HEK293 (cell line): Measurements from ENCODE around the gene NOVA1.

Source experiments
- CTCF ChIA-PET: fragments of 350-600 bp; formaldehyde crosslinking; extraction: SDS; loops from one replicate; lab custom pipeline; 2021; ENCODE audit warnings: antibody characterized with exemption; lab: Yijun Ruan, JAX
- POLR2A ChIA-PET: fragments of 300-600 bp; formaldehyde crosslinking; extraction: SDS; loops from one replicate; lab custom pipeline; 2020; ENCODE audit warnings: antibody characterized with exemption, inconsistent platforms; lab: Yijun Ruan, JAX
- H3K27ac ChIP-seq: fragments of 200-500 bp; sonication (Bioruptor generic); 2 replicates; pipeline ENCODE4 v1.5.1; 2014; ENCODE audit warnings: low read depth, low read length, control low read depth, inconsistent platforms; ENCODE audit errors: extremely low read depth
- H3K36me3 ChIP-seq, 2 experiments: fragments of 200-500 bp in 1 of 2; sonication (Bioruptor generic) in 1 of 2; 1 replicate in 1 of 2; 2 replicates in 1 of 2; pipeline ENCODE4 v1.5.1; 2014 to 2017; ENCODE audit warnings: inconsistent platforms in 2 of 2, low read length in 2 of 2; ENCODE audit not compliant: control insufficient read depth in 2 of 2, insufficient read depth in 1 of 2
- H3K4me1 ChIP-seq: fragments of 200-500 bp; sonication (Bioruptor generic); 2 replicates; pipeline ENCODE4 v1.5.1; 2014; ENCODE audit warnings: mild to moderate bottlenecking, low read length, inconsistent platforms; ENCODE audit not compliant: control insufficient read depth, insufficient read depth
- H3K4me3 ChIP-seq: 2 replicates; pipeline ENCODE4 v1.5.1; 2011; ENCODE audit warnings: low read depth, mild to moderate bottlenecking, control low read depth, low read length, moderate library complexity
- H3K9me3 ChIP-seq: fragments of 200-500 bp; sonication (Bioruptor generic); 2 replicates; pipeline ENCODE4 v1.5.1; 2014; ENCODE audit warnings: low read depth, low read length, inconsistent platforms; ENCODE audit not compliant: control insufficient read depth, insufficient read depth
- CTCF ChIP-seq: fragments of 450-650 bp; formaldehyde crosslinking; IDR thresholded peaks from 2 replicates; pipeline ENCODE4 v1.5.1; 2016; ENCODE audit warnings: missing biosample characterization, missing genetic modification characterization
- GLI2 ChIP-seq: fragments of 450-650 bp; formaldehyde crosslinking; IDR thresholded peaks from 2 replicates; pipeline ENCODE4; 2017; ENCODE audit warnings: missing biosample characterization, missing genetic modification characterization, low read depth, borderline replicate concordance
- HOXA7 ChIP-seq: sonication (generic); formaldehyde crosslinking; IDR thresholded peaks from 2 replicates; pipeline ENCODE4 v1.8.1; 2022; ENCODE audit warnings: missing genetic modification reagents, borderline replicate concordance
- MYNN ChIP-seq: fragments of 450-650 bp; formaldehyde crosslinking; IDR thresholded peaks from 2 replicates; pipeline ENCODE4 v1.5.1; 2016; ENCODE audit warnings: missing biosample characterization, missing genetic modification characterization, borderline replicate concordance
- PRDM6 ChIP-seq: fragments of 450-650 bp; formaldehyde crosslinking; IDR thresholded peaks from 2 replicates; pipeline ENCODE4 v1.5.1; 2017; ENCODE audit warnings: missing biosample characterization, missing genetic modification characterization
- SCRT1 ChIP-seq: fragments of 450-650 bp; formaldehyde crosslinking; IDR thresholded peaks from 2 replicates; pipeline ENCODE4 v1.5.1; 2016; ENCODE audit warnings: missing biosample characterization, missing genetic modification characterization, borderline replicate concordance
- ZBTB11 ChIP-seq: fragments of 450-650 bp; formaldehyde crosslinking; conservative IDR thresholded peaks from 2 replicates; pipeline ENCODE4 v1.5.1; 2016; ENCODE audit warnings: low read depth, missing biosample characterization, missing genetic modification characterization
- ZBTB20 ChIP-seq: fragments of 450-650 bp; formaldehyde crosslinking; IDR thresholded peaks from 2 replicates; pipeline ENCODE4 v1.5.1; 2016; ENCODE audit warnings: missing biosample characterization, missing genetic modification characterization
- ZBTB8A ChIP-seq: fragments of 450-650 bp; formaldehyde crosslinking; IDR thresholded peaks from 2 replicates; pipeline ENCODE4 v1.5.1; 2016; ENCODE audit warnings: missing biosample characterization, missing genetic modification characterization
- ZFP69B ChIP-seq: fragments of 450-650 bp; formaldehyde crosslinking; IDR thresholded peaks from 2 replicates; pipeline ENCODE4 v1.5.1; 2016; ENCODE audit warnings: missing biosample characterization, missing genetic modification characterization
- ZNF132 ChIP-seq: fragments of 450-650 bp; formaldehyde crosslinking; IDR thresholded peaks from 2 replicates; pipeline ENCODE4 v1.5.1; 2017; ENCODE audit warnings: missing biosample characterization, missing genetic modification characterization, borderline replicate concordance
- ZNF133 ChIP-seq: fragments of 450-650 bp; formaldehyde crosslinking; IDR thresholded peaks from 2 replicates; pipeline ENCODE4 v1.5.1; 2016; ENCODE audit warnings: missing biosample characterization, missing genetic modification characterization
- ZNF146 ChIP-seq: fragments of 450-650 bp; formaldehyde crosslinking; IDR thresholded peaks from 2 replicates; pipeline ENCODE4 v1.5.1; 2016; ENCODE audit warnings: missing biosample characterization, missing genetic modification characterization
- ZNF16 ChIP-seq: fragments of 450-650 bp; formaldehyde crosslinking; IDR thresholded peaks from 2 replicates; pipeline ENCODE4 v1.5.1; 2016; ENCODE audit warnings: low read depth, missing biosample characterization, missing genetic modification characterization
- ZNF2 ChIP-seq: fragments of 450-650 bp; formaldehyde crosslinking; IDR thresholded peaks from 2 replicates; pipeline ENCODE4 v1.5.1; 2016; ENCODE audit warnings: missing biosample characterization, missing genetic modification characterization
- ZNF37A ChIP-seq: fragments of 450-650 bp; IDR thresholded peaks from 2 replicates; pipeline ENCODE4 v1.5.1; 2018; ENCODE audit warnings: missing biosample characterization, missing genetic modification characterization
- ZNF394 ChIP-seq: fragments of 450-650 bp; formaldehyde crosslinking; IDR thresholded peaks from 2 replicates; pipeline ENCODE4 v1.5.1; 2016; ENCODE audit warnings: missing biosample characterization, missing genetic modification characterization, mild to moderate bottlenecking, moderate library complexity, borderline replicate concordance
- ZNF501 ChIP-seq: fragments of 450-650 bp; formaldehyde crosslinking; IDR thresholded peaks from 2 replicates; pipeline ENCODE4 v1.5.1; 2016; ENCODE audit warnings: missing biosample characterization, missing genetic modification characterization
- ZNF548 ChIP-seq: fragments of 450-650 bp; formaldehyde crosslinking; IDR thresholded peaks from 2 replicates; pipeline ENCODE4 v1.5.1; 2016; ENCODE audit warnings: missing biosample characterization, missing genetic modification characterization
- ZNF555 ChIP-seq: fragments of 450-650 bp; formaldehyde crosslinking; conservative IDR thresholded peaks from 2 replicates; pipeline ENCODE4 v1.5.1; 2017; ENCODE audit warnings: missing biosample characterization, mild to moderate bottlenecking, missing genetic modification characterization, inconsistent platforms
- ZNF654 ChIP-seq: fragments of 450-650 bp; formaldehyde crosslinking; IDR thresholded peaks from 2 replicates; pipeline ENCODE4 v1.5.1; 2016; ENCODE audit warnings: low read depth, missing biosample characterization, missing genetic modification characterization
- ZNF701 ChIP-seq: fragments of 450-650 bp; formaldehyde crosslinking; IDR thresholded peaks from 2 replicates; pipeline ENCODE4 v1.5.1; 2016; ENCODE audit warnings: missing biosample characterization, missing genetic modification characterization
- ZNF747 ChIP-seq: fragments of 450-650 bp; formaldehyde crosslinking; IDR thresholded peaks from 2 replicates; pipeline ENCODE4 v1.5.1; 2016; ENCODE audit warnings: missing biosample characterization, missing genetic modification characterization
- ZSCAN23 ChIP-seq: fragments of 450-650 bp; formaldehyde crosslinking; IDR thresholded peaks from 2 replicates; pipeline ENCODE4 v1.5.1; 2016; ENCODE audit warnings: missing biosample characterization, missing genetic modification characterization
- TF ChIP-seq, protein P1 (sequence below): fragments of 450-650 bp; formaldehyde crosslinking; IDR thresholded peaks from 2 replicates; pipeline ENCODE4 v1.5.1; 2017; ENCODE audit warnings: missing biosample characterization, missing genetic modification characterization
- TF ChIP-seq, protein P2 (sequence below): fragments of 450-650 bp; formaldehyde crosslinking; IDR thresholded peaks from 2 replicates; pipeline ENCODE4 v1.5.1; 2017; ENCODE audit warnings: missing biosample characterization, missing genetic modification characterization

Gene NOVA1

DNA sequence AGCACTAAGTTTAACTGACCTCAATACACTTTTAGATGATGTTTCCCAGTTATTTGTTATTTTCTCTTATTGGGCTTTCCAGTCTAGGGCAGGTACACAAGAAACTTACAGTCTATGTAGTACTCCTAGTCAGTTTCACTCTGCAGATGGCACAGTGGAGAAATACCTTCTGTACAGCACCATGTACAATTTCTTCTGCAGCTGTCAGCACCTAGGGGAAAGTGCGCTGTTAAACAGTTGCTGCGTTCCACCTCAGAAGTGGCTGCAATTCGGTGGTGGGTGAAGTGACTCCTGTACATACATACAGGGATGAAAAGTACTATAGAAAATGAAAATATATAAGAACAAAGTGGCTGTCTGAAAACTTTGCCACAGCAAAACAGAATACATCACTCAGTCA is 48.3 kb downstream of the NOVA1 start:
- CTCF ChIA-PET = no interaction called here
- TF ChIP-seq ZNF132 (tag by site-specific recombination) = no peak
- TF ChIP-seq ZSCAN23 (tag by site-specific recombination) = no peak
- no peak for TF ChIP-seq ZNF394 (tag by site-specific recombination)
- no peak for TF ChIP-seq ZBTB20
- no peak for TF ChIP-seq ZBTB8A
- TF ChIP-seq CTCF (tag by site-specific recombination) = no peak
- TF ChIP-seq HOXA7 (CRISPR knock-in tag) = no peak
- TF ChIP-seq ZFP69B = no peak
- TF ChIP-seq ZNF146 (tag by site-specific recombination) = no peak
- TF ChIP-seq, all 188 proteins: peak for 0
- Histone ChIP-seq H3K9me3 (no peaks in the 10 kb centered on the region), H3K4me3 (no peak overlapping the region), H3K27ac (no peak overlapping the region), H3K36me3 (no peaks in the 10 kb centered on the region), H3K4me1 (no peaks in the 10 kb centered on the region)
- POLR2A ChIA-PET = no interaction called here

DNA sequence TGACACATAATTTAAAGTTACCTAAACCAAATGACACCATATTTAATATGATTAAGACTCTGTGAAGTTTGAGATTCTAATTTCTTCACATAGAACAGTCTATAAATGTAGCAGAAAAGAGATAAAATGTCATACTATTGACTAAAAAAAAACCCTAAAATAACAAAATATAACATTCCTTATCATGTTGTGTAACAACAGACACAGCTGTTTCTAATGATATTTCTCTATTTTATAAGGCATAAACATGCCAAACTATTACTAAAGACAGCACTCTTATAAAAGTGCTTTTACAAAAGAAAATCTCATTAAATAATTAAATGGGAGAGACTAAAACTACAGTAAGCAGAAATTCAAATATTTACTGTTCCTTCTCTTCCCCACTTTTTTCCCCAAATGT is 49.4 kb downstream of the NOVA1 start:
- H3K4me1 ChIP-seq = no peaks in the 10 kb centered on the region
- CTCF ChIA-PET = no interaction called here
- H3K27ac ChIP-seq = no peak overlapping the region
- no peak overlapping the region for H3K4me3 ChIP-seq
- H3K9me3 ChIP-seq = no peaks in the 10 kb centered on the region
- no peaks in the 10 kb centered on the region for H3K36me3 ChIP-seq
- POLR2A ChIA-PET = no interaction called here
- TF ChIP-seq GLI2 (no peak), PRDM6 (tag by site-specific recombination) (no peak), ZNF555 (no peak), ZNF548 (tag by site-specific recombination) (no peak), ZNF133 (tag by site-specific recombination) (no peak), ZNF16 (tag by site-specific recombination) (no peak), ZNF2 (tag by site-specific recombination) (no peak), ZNF501 (tag by site-specific recombination) (no peak), ZBTB11 (tag by site-specific recombination) (no peak), MYNN (tag by site-specific recombination) (no peak), ZNF747 (tag by site-specific recombination) (no peak), ZNF701 (tag by site-specific recombination) (no peak), SCRT1 (no peak), ZNF654 (tag by site-specific recombination) (no peak), ZNF37A (tag by site-specific recombination) (no peak)
- TF ChIP-seq, protein P1, sequence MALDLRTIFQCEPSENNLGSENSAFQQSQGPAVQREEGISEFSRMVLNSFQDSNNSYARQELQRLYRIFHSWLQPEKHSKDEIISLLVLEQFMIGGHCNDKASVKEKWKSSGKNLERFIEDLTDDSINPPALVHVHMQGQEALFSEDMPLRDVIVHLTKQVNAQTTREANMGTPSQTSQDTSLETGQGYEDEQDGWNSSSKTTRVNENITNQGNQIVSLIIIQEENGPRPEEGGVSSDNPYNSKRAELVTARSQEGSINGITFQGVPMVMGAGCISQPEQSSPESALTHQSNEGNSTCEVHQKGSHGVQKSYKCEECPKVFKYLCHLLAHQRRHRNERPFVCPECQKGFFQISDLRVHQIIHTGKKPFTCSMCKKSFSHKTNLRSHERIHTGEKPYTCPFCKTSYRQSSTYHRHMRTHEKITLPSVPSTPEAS (tag by site-specific recombination) = no peak
- TF ChIP-seq, protein P2, sequence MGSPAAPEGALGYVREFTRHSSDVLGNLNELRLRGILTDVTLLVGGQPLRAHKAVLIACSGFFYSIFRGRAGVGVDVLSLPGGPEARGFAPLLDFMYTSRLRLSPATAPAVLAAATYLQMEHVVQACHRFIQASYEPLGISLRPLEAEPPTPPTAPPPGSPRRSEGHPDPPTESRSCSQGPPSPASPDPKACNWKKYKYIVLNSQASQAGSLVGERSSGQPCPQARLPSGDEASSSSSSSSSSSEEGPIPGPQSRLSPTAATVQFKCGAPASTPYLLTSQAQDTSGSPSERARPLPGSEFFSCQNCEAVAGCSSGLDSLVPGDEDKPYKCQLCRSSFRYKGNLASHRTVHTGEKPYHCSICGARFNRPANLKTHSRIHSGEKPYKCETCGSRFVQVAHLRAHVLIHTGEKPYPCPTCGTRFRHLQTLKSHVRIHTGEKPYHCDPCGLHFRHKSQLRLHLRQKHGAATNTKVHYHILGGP (tag by site-specific recombination) = no peak
